HG03457 (cell line): ENCODE measurements around the gene CGB1.

Experiments used
- ATAC-seq: cut with Tn5 transposase; IDR thresholded peaks from one replicate; pipeline ENCODE4 v1.9.1; 2021; ENCODE audit warnings: moderate number of reproducible peaks; ENCODE audit not compliant: unreplicated experiment

CGB1 gene

DNA sequence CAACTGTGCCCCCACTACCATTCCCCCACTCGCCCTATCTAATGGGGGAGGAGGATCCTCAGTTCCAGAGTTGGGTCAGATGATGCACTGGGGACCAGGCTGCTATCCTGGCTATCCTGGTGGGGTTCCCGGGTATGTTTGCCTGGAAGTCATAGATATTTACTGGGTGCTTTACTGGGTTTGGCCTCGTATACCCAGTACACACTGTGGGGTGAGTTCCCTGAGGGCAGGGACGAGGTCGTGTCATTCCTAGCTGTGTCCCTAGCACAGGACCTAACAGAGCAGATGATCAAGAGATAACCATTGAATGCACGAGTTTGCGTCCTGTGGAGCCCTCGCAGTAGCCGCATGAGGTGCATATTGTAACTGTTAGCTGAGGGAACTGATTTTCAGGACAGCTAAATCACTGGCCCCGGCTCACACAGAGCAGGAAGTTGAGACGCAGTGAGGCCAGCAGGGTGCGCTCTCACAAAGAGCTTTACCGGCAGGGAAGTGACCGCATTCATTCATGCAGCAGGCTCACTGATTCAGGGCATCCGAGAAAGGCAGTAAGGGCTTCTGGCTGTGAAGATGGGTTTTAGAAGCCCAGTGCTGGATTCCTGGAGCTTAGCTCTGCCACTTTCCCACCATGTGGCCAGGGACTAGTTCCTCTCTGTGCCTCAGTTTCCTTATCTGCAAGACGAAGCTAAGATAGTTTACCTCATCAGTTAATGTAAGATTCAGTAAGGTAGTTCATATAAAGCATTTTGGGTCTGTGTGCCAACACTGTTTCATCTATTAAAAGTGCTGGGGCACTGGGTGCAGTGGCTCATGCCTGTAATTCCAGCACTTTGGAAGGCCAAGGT is 37.0 kb downstream of the CGB1 start:
- ATAC-seq = no peak

DNA sequence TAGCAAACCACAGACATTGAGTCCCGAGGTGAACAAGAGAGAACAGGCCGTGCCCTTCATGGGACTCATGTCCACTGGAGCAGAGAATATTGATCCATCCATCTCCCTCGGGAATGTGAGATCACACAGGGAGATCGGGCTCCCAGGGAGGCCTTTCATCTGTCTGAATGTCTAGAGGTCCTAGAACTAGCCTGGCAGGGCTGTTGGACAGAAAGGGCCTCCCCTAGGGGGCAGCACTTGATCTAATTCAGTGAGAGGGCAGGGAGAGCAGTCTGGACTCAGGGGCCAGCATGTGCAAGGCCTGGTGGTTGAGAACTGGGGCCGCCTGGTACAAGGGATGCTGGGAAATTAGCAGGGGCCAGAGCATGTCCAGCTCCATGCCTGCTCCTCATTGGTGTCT is 38.7 kb downstream of the CGB1 start:
- no peak for ATAC-seq

DNA sequence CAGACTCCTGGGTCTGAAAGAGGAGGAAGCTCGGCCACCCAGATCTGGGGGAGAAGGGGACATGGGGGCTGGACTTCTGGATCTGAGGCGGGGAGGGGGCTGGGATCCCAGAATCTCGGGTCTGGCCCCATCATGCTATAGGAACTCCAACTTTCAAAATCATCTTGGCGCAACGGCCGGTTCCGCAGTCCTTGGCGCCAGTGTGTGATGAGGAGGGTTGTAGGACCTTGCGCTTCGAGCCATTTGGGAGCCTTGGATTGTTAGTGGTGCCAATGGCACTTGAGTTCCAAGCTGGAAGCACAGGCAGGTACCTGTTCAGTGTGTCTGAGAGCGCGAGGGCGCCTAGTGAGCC is 42.7 kb downstream of the CGB1 start:
- ATAC-seq = no peak

DNA sequence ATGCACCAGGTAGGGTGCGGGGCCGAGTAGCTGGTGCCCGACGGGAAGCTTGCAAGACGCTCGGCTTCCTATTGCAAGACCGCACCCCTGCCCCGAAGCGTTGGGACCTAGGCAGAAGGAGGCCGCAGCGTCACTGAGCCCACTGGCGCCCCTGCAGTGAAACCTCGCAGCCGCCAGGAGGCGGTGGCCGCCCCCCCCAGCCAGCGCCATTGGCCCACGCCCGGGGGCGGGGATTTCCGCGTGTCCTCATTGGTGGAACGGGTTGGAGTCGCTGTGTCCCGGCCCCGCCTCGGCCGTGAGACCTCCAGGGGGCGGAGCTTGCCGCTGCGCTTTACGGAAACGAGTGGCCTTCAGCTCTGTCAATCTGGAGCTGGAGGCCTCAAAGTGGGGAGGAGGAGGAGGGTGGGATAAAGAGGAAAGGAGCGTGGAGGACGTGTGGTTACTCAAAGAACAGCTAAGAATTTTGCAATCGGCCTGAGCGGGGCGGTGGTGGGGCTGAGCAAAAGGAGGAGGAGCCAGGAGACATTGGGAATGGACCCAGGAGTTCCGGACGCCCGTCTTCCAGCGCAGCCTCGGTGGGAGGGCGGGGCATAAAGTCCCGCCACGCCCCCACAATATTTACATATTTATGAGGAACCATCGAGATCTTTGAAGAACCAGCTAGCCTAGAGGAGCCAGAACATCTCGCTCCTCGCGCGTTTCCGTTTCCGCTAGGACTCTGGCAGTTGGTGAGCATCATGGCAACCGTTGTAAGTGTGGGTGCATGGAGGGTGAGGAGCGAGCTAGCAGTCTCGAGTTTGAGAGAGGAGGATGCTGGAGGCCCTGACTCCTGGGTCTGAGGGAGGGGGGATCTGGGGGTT is 43.3 kb downstream of the CGB1 start, which contains the start of the genes GYS1 and RUVBL2:
GYS1 (minus strand) TSS at position 135 of the 860 bp plus-strand sequence. CDS start 197 bp downstream, outside the sequence.
RUVBL2 (plus strand) TSS at position 713 of the 860 bp plus-strand sequence; CDS start at position 738, 25 bp downstream.
- ATAC-seq = peak; percentile 68

DNA sequence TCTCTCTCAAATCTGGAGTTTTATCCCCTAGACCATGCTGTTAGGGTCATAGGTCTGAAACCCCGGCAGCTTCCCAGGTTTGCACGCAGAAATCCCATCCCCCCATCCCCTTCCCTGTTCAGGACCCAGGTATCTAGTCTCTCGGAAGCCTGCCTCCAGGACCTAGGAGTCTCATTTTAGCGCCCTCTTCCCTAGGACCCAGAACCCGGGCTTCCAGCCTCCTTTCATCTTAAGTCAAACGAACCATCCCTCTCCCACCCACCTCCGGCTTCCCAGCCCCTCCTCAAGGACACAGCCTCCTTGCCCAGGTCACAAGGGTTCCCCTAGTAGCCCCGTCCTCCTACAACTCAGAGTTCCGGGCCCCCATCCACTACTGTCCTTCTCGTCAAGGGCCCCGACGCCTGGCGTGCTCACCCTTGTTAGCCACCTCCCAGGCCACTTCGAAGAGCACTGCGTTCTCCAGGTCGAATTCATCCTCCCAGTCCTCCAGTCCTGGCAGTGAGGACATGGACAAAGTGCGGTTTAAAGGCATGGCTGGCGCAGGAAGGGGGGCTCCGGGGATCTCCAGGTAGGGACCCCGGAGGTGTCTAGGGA is 44.0 kb downstream of the CGB1 start:
- no peak for ATAC-seq

DNA sequence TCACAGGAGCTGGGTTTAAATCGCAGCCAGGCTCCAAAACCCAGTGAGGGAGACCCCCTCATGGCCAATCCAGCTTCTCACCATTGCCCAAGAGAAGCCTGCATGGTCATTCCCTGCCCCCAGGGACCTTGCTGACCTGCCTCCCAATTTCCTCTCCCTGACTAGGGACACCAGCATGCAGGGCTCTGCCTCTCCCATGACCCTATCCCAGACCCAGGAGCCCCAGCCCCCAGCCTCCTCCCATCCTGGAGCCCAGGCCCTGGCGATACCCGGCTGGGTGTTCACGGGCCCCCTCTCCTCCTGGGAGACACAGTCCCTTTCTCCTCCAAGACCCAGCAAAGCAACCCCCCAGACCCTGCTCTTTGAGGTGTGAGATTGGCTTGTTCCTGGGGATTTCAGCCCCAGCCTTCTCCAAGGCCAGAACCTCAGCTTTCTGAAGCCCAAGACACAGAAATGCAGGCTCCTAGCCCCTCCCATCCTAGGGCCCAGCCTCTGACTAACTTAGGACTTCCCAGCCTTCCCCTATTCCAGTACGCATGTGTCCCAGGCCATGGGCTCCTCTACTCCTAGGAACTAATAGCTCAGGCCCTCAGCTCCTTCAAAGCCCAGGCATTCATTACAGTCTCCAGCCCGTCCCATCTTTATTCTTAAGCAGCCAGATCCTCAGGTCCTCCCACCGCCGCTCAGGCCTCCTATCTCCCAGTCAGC is 44.7 kb downstream of the CGB1 start:
- no peak for ATAC-seq

DNA sequence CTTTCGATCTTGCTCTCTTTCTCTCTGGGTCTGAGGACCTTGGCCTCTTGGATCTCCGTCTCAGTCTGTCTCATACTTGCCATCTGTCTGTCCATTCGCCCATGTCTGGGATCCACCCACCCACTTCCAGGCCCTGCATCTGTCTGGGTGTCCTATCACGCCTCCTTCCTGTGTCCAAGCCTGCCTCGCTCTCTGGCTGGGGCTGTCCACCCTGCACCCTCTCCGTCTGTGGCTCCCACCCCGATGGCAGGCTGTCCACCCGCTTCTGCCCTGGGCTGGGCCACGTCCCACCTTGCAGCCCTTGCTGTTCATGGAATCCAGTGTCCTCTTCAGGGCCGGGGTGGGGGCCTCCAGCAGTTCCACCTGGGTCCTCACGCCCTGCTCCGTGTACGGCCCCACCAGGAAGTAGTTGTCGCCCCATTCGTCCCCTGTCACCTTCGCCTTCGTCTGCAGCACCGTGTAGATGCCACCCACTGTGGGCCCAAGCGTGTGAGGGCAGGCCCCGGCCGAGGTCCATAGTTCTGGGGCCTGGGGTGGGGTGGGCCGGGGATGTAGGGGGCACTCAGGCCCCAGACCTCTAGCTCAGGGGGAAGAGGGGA is 45.6 kb downstream of the CGB1 start:
- ATAC-seq = no peak

DNA sequence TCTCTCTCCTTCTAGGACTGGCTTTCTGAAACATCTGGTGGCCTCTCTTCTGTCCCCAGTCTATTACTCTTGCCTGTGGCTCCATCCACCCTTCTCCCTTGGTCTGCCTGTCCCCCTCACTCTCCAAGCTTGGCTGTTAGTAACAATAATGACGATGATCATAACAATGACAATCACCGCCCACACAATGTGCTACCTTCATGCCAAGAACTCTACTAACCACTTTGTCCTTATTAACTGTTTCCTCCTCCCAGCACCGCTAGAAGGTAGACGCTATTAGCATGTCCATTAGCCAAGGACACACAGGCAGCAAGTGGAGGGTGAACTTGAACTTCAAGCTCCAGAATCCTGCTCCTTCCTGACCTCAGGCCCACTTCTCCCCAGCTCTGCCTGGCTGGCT is 46.3 kb downstream of the CGB1 start:
- no peak for ATAC-seq

DNA sequence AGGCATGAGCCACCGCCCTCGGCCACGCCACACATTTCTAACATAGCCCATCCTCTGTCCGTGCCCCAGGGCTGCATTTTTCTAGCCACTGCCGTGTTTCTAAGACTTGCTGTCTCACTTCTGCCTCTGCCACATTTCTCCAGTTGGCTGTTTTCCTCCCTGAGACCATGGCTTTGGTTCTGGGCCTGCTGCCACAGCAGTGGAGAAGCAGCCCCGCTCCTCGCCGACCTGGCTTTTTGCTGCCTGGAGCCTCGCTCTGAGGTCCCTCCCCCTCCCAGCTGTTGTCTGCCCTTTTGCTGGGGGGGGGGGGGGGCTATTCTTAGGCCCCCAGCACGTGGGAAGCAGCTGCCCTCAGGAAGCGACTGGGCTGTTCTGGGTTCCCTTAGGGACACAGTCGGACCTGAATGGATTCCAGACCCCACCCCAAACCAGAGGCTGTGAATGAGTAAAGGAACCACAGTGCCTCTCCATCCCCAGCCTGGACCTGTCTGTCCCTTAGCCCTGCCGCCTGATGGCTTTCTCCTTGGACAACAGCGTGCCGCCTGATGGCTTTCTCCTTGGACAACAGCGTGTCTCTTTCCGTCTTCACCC is 46.9 kb downstream of the CGB1 start:
- no peak for ATAC-seq

DNA sequence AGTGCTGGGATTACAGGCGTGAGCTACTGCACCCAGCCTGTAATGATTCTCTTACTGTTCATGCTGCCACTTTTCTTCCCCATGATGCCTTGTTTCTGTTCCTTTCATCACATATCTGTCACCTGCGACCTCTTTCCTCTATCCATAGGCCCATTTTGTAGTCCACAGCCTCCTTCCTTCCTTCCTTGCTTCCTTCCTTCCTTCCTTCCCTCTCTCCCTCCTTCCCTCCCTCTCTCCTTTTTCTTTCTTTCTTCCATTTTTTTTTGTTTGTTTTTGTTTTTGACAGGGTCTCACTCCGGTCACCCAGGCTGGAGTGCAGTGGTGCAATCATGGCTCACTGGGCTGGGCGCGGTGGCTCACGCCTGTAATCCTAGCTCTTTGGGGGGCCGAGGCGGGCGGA is 47.8 kb downstream of the CGB1 start:
- ATAC-seq = no peak

DNA sequence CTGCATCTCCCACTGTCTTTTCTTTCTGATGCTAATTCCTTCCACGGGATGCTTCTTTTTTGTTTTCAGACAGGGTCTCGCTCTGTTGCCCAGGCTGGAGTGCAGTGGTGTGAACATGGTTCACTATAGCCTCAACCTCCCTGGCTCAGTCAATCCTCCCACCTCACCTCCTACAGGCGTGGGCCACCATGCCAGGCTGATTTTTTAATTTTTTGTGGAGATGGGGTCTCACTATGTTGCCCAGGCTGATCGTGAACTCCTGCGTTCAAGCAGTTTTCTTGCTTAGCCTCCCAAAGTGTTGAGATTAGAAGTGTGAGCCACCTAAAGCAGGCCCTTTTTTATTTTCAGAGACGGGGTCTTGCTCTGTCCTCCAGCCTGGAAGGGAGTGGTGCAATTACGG is 48.4 kb downstream of the CGB1 start:
- ATAC-seq = no peak

DNA sequence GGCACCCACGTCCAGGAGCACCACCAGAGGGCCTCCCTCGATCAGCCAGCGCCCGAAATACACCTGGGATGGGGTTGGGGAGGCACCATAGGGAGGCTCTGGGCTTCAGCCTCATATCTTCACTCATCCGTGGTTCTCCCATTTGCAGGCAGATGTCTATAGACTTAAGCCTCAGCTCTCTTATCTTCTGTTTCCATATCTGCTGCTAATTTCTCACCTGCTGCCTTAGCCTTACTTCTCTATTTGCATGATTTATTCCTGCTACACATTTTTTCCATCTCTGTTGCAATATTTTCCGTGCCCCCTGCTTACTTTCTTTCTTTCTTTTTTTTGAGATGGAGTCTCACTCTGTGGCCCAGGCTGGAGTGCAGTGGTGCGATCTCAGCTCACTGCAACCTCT is 49.4 kb downstream of the CGB1 start:
- no peak for ATAC-seq

DNA sequence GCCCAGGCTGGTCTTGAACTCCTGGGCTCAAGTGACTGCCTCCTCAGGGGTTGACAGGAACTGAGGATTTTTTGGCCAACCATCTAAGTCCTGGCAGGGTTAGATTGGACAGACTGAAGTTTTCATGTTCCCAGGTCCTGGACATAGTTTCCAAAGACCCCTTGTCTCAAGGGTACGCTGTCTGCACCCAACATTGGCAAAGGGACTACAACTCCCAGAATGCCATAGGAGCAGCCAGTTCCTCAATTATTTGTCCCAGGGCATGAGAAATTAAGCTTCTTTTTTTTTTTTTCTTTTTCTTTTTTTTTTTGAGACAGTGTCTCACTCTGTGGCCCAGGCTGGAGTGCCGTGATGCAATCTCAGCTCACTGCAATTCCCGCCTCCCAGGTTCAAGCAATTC is 50.5 kb downstream of the CGB1 start:
- no peak for ATAC-seq

DNA sequence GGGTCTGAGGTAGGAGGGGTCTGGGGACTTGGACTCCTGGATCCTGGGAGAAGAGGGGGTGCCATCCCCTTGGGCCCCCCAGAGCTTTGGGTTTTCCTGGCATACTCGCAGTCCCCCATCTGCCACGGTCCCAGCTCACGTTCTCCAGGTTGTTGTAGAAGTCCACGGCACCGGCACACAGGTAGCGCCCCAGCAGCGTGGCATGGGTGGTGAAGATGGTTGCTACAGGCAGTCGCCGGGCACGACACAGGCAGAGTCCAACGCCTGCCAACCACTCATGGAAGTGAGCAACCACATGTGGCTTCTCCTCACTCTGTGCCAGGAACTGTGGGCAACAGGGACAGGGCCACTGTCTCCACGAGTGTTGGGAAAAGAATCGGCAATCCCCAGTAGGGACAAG is 51.0 kb downstream of the CGB1 start:
- no peak for ATAC-seq
